GM13976 (cell line): Measurements from ENCODE around the gene TCFL5.

Source experiments
- DNase-seq: peaks from one replicate; pipeline ENCODE4 v3.0.0; 2012; ENCODE audit warnings: low spot score
- in situ Hi-C: fragments of 300-500 bp; cut with MboI; formaldehyde crosslinking; loops from one replicate; pipeline ENCODE4 v1.12.0; 2022; ENCODE audit warnings: low sequenced_read_pairs, mixed read lengths, inconsistent platforms; ENCODE audit not compliant: unreplicated experiment
- TF ChIP-seq, protein P1 (sequence below): IDR thresholded peaks from 2 replicates; pipeline ENCODE4 v1.5.1; 2012; ENCODE audit warnings: borderline replicate concordance, mild to moderate bottlenecking; ENCODE audit not compliant: insufficient read depth; ENCODE audit errors: extremely low read depth, missing control alignments, control extremely low read depth

Gene TCFL5

GRCh38 chr20:62906647-62907375, 45.2 kb upstream of the TCFL5 start:
- in situ Hi-C loops = no loop called here
- DNase-seq = no peak
- TF ChIP-seq, protein P1, sequence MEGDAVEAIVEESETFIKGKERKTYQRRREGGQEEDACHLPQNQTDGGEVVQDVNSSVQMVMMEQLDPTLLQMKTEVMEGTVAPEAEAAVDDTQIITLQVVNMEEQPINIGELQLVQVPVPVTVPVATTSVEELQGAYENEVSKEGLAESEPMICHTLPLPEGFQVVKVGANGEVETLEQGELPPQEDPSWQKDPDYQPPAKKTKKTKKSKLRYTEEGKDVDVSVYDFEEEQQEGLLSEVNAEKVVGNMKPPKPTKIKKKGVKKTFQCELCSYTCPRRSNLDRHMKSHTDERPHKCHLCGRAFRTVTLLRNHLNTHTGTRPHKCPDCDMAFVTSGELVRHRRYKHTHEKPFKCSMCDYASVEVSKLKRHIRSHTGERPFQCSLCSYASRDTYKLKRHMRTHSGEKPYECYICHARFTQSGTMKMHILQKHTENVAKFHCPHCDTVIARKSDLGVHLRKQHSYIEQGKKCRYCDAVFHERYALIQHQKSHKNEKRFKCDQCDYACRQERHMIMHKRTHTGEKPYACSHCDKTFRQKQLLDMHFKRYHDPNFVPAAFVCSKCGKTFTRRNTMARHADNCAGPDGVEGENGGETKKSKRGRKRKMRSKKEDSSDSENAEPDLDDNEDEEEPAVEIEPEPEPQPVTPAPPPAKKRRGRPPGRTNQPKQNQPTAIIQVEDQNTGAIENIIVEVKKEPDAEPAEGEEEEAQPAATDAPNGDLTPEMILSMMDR = no peak

DNA sequence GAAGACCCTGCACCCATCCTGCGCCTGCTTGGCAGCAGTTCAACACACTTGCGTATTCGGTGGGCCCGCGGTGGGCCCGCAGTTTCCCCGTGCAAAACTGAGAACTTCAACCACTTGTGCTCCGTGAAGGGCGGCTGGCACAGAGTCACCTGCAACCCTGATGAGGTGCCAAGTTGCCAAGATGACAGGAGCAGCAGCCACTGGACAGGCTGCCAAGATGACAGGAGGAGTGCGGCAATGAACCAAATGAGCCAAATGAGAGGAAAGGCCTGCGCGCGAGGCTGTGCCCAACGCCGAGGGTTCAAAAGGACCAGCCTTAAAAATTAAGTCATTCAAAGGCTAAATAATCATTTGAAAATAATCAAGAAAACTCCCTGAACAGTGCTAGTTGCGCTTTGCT, 44.6 kb upstream of the TCFL5 start:
- in situ Hi-C loops = no loop called here
- DNase-seq = no peak
- TF ChIP-seq, protein P1 = no peak

- in situ Hi-C loops = no loop called here
- DNase-seq = no peak
- TF ChIP-seq, protein P1 = no peak
Observed at GRCh38 chr20:62905536-62906117, 44.0 kb upstream of the TCFL5 start.

- TF ChIP-seq, protein P1 = no peak
Observed at GRCh38 chr20:62902926-62903615, 41.4 kb upstream of the TCFL5 start.

GRCh38 chr20:62901891-62902290, 40.3 kb upstream of the TCFL5 start:
- no peak for DNase-seq
- in situ Hi-C loops = no loop called here
- TF ChIP-seq, protein P1 = no peak

More at GRCh38 chr20:62902926-62903615, 41.4 kb upstream of the TCFL5 start:
- in situ Hi-C loops = no loop called here
- DNase-seq = no peak

DNA sequence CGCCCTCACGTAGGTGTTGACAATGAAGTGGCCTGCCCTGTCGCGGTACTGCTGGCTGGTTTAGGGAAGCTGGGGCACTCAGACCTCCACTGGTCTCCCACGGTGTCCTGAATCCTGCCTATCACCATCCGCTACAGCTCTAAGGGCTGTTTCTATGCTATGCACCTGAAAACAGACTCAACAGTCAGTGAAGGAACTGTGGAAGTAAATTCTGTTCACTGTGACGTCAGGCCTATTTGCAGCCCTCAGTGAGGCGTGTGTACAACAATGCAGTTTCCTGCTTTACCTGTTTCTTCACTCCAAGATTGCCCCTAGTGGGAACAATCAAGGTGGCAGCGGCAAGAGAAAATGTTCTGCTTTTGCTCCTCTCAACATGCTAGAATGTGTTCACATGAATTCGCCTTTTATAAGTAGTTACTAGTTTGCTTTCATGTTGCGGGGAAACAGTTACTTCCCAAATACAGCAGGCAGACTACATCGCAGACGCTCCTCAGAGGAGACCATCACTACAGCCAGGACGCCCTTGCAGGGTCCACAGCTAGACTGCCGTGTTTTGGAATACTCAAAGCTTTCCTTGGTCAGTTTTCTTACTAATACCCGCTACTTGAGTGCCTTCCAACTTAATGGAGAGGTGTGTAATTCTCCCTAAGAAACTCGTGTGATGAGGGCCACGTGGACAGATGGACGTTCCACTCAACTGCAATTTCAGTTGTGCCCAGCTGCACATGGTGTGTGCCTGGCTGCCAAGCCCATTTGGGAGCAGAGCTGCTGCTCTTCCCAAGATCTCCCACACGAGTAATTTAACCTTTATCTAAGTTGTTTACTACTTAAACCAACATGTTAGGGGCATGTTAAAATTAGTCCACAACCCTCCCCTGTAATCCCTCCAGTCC, 39.3 kb upstream of the TCFL5 start:
- in situ Hi-C loops = no loop called here
- TF ChIP-seq, protein P1 = no peak
- no peak for DNase-seq
